GM12801 (cell line): Measurements from ENCODE around the gene AGPAT2.

Experiments used
- TF ChIP-seq, protein P1 (sequence below): IDR thresholded peaks from one replicate; pipeline ENCODE4 v1.5.1; 2011; ENCODE audit warnings: control low read depth; ENCODE audit not compliant: insufficient read length; ENCODE audit errors: extremely low read depth

Gene AGPAT2

DNA sequence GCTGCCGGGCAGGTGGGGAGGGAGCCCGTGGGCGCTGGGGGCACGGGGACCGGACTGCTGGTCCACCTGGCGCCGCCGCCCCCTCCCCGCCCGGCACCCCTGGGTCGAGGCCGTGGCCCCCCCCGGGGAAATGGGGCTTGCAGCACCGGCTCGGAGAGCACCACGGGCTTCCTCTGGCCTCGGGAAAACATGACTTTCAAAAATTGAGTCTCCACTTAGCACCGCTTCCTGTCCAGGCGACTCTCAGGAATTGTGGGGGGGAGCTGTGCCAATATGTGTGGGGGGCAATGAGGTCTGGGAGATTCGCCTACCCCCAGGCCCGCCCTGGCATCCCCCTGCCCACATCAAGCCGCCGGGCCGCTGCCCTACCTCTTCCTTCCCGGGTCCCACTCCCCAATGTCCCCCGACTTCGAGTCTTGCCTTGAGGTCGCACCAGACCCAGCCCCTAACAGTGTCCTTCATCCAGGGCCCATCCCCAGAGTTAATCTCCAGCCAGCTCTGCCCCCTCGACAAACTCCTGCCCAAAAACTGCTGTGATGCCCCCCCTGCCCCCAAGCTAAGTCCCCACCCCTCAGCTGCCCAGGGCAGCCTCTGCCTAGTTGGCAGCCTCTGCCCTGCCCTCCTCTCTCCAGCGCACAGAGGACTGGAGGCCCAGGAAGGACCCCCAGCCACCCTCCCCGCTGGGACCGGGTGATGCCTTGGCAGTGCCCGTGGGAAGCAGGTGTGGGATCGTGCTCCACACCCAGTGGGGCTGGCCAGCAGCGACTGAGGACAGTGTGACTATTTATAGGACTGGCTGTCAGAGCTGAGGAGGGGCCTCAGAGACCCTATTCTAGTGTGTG is 20.7 kb downstream of the AGPAT2 start:
- TF ChIP-seq, protein P1, sequence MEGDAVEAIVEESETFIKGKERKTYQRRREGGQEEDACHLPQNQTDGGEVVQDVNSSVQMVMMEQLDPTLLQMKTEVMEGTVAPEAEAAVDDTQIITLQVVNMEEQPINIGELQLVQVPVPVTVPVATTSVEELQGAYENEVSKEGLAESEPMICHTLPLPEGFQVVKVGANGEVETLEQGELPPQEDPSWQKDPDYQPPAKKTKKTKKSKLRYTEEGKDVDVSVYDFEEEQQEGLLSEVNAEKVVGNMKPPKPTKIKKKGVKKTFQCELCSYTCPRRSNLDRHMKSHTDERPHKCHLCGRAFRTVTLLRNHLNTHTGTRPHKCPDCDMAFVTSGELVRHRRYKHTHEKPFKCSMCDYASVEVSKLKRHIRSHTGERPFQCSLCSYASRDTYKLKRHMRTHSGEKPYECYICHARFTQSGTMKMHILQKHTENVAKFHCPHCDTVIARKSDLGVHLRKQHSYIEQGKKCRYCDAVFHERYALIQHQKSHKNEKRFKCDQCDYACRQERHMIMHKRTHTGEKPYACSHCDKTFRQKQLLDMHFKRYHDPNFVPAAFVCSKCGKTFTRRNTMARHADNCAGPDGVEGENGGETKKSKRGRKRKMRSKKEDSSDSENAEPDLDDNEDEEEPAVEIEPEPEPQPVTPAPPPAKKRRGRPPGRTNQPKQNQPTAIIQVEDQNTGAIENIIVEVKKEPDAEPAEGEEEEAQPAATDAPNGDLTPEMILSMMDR, result no peak

DNA sequence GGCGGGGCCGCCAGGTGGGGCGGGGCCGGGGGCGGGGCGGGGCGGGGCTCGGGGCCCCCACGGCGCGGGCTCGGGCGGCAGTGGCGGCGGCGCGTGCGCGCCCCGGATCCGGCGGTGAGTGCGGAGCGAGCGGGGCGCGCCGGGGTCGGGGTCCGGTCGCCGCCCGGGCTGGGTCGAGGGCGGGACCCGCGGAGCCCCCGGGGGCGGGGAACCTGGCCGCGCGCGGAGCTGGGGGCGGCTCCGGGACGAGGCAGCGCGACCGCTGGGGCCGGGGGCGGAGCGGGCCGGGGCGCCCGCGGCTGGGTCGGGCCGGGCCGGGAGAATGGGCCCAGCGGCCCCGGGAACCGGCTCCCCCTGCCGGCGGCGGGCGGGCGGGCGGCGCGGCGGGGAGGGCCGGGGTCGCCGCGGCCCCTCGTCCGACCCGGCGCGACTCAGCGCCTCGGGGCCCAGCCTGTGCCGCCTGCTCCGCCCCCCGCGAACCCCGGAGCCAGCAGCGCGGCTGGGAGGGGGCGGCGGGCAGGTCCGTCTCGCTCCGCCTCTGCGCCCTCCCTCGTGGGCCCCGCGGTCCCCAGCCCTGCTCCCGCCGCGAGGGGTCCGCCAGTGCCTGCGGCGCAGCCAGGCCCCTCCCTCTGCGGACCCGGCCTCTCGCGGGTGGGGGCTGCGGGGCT is 21.4 kb downstream of the AGPAT2 start:
- TF ChIP-seq, protein P1, result no peak

DNA sequence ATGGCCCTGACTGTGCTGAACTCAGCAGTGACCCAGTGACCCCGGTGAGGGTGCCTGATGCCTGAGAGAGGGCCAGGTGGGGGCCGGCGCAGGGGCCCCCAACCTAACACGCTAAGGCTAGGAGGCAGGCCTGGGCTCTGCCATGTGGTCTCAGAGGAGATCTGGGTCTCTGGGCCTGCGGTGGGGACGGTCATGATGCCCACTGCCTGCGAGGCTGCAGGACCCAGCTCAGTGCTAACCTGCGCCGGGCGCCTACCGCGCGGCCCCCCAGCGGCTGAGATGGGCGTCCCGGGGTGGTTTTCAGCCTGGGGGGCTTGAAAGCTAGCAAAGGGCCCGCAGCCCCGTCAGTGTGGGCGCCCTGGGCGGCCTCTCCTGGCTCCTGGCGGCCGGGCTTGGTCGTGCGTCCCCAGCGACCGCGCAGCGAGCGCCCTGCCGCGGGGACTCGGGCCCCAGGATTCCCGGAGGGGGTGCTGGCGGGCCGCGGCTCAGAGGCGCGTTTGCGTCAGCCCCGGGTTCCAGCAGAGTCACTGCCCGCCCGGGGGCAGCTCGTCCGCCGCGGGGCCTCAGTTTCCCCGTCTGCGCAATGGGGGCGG is 22.1 kb downstream of the AGPAT2 start:
- TF ChIP-seq, protein P1, result no peak

DNA sequence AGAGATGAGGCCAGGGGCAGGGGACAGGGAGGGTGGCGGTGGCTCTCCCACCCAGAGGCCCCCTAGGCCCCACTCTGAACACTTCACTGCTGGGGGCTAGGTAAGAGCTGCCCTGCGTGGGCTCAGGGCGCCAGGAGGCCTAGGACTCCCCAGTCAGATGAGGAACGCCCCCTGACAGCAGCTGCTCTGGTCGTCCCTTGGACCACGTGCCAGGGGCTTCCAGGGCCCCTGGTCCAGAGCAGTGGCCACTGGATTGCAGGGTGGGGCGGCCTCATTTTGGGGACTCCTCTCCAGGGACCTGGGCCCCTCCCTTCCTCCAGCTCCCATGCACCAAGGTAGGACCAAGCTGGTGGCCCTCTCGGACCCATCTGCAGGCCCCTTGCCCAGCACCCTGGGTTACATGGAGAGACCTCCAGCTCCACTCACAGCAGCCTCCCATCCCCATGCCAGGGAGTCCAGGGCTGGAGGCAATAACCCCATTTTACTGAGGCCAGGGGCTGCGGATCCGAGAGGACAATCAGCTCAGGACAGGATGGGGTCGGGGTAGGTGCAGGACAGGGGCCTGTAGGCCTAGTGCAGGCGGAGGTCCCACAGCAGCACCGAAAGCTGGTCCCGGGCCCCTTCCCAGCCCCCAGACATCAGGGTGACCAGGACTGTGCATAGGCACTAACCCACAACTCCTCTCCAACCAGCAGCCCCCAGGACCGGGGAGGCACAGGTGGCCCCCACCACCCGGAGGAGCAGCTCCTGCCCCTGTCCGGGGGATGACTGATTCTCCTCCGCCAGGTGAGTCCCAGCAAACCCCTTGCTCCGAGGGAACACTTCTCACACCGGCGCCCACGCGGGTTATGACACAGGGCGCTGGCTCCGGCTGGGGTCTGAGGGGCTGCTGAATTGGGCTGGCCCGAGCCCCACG is 23.0 kb downstream of the AGPAT2 start:
- TF ChIP-seq, protein P1, result no peak

DNA sequence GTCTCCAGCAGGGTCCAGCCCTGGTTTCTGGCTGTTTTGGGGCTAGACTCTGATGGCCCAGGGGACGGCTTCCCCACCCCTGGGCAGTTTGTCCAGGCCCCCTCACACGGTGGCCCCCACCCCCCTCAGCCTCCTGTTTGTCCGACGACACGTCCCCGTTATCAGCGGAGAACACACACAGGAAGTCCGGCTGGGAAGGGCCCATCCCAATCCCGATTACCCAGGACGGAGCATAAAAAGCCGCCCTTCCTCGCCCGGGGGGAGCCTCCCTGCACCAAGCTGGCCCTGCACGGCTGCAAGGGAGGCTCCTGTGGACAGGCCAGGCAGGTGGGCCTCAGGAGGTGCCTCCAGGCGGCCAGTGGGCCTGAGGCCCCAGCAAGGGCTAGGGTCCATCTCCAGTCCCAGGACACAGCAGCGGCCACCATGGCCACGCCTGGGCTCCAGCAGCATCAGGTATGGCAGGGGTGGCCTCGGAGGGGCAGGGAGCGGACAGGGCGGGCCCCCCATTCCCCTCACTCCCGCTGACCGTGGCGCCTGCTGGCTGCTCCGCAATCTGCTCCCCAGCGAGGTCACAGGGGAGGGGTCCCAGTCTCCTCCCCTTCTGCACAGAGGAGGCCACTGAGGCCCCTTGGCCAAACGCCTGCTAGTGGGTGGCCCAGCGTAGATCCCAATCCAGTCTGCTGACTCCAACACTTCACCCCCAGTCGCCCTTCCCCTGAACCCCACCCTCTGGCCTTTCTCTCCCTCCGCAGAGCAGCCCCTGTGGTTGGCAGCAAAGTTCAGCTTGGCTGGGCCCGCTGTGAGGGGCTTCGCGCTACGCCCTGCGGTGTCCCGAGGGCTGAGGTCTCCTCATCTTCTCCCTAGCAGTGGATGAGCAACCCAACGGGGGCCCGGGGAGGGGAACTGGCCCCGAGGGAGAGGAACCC is 24.3 kb downstream of the AGPAT2 start, which contains the start of gene EGFL7:
Gene EGFL7 (plus strand): TSS at position 261 of the 926 bp plus-strand sequence. CDS start 5,367 bp downstream, outside the sequence.
- TF ChIP-seq, protein P1, result no peak

DNA sequence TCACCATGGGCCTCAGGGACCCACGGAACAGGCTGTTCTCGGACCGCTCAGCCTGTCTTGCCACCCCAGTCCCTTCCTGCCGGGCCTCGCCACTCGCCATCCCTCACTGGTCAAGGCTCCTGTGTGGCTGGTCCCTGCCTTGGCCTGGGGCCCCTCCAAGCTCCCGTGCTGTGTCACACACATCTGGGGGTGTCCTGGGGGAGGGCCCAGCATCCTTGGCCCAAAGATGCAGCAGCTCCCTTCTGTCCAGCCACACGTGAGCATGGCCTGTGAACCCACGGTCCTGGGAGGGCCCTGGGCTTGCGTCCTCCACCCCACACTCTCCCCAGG is 25.0 kb downstream of the AGPAT2 start:
- TF ChIP-seq, protein P1, result no peak
